ENCODE data around the gene RASGRF2. TPM values are rescaled to one million over a fixed set of nuclear protein-coding genes. Genes with fewer than 3 reads are reported as not detected.

Gene RASGRF2
- total RNA-seq, 1 donor from 2014 or later: 0.05 TPM

GRCh38 chr5:81167544-81167943 is 207.4 kb downstream of the RASGRF2 start:
- H3K27ac Mint-ChIP-seq (ENCODE audit: unreplicated experiment): no peak overlapping the region
- TF ChIP-seq CTCF (IDR thresholded peaks at IDR 0.05): no peak
- H3K4me1 Mint-ChIP-seq (ENCODE audit: unreplicated experiment): peaks cover 23% of the 10 kb centered on the region
- H3K36me3 Mint-ChIP-seq (ENCODE audit: unreplicated experiment): no peaks in the 10 kb centered on the region
- H3K9me3 Mint-ChIP-seq (ENCODE audit: unreplicated experiment): no peaks in the 10 kb centered on the region
- DNase-seq (ENCODE audit: extremely low spot score, unreplicated experiment): no peak
- peaks cover 18% of the 10 kb centered on the region for H3K27me3 Mint-ChIP-seq (ENCODE audit: unreplicated experiment)
- H3K4me3 Mint-ChIP-seq (ENCODE audit: unreplicated experiment): no peak overlapping the region

GRCh38 chr5:81169924-81170323 is 209.8 kb downstream of the RASGRF2 start:
- Mint-ChIP-seq H3K4me3 (ENCODE audit: unreplicated experiment) (no peak overlapping the region), H3K4me1 (ENCODE audit: unreplicated experiment) (peaks cover 15% of the 10 kb centered on the region), H3K27me3 (ENCODE audit: unreplicated experiment) (peaks cover 34% of the 10 kb centered on the region), H3K9me3 (ENCODE audit: unreplicated experiment) (no peaks in the 10 kb centered on the region), H3K36me3 (ENCODE audit: unreplicated experiment) (no peaks in the 10 kb centered on the region), H3K27ac (ENCODE audit: unreplicated experiment) (no peak overlapping the region)
- DNase-seq (ENCODE audit: extremely low spot score, unreplicated experiment): no peak
- TF ChIP-seq CTCF (IDR thresholded peaks at IDR 0.05): no peak

- DNase-seq (ENCODE audit: extremely low spot score, unreplicated experiment): no peak
- Mint-ChIP-seq H3K4me3 (ENCODE audit: unreplicated experiment) (no peak overlapping the region), H3K27me3 (ENCODE audit: unreplicated experiment) (peaks cover 39% of the 10 kb centered on the region), H3K27ac (ENCODE audit: unreplicated experiment) (no peak overlapping the region), H3K36me3 (ENCODE audit: unreplicated experiment) (no peaks in the 10 kb centered on the region), H3K4me1 (ENCODE audit: unreplicated experiment) (peaks cover 6% of the 10 kb centered on the region), H3K9me3 (ENCODE audit: unreplicated experiment) (no peaks in the 10 kb centered on the region)
- no peak for TF ChIP-seq CTCF (IDR thresholded peaks at IDR 0.05)
These were observed 211.6 kb downstream of the RASGRF2 start for GRCh38 chr5:81171769-81172168.

GRCh38 chr5:81172710-81173109 is 212.5 kb downstream of the RASGRF2 start:
- no peaks in the 10 kb centered on the region for H3K9me3 Mint-ChIP-seq (ENCODE audit: unreplicated experiment)
- H3K36me3 Mint-ChIP-seq (ENCODE audit: unreplicated experiment): no peaks in the 10 kb centered on the region
- TF ChIP-seq CTCF (IDR thresholded peaks at IDR 0.05): no peak
- H3K27ac Mint-ChIP-seq (ENCODE audit: unreplicated experiment): no peak overlapping the region
- H3K4me1 Mint-ChIP-seq (ENCODE audit: unreplicated experiment): peaks cover 3% of the 10 kb centered on the region
- H3K27me3 Mint-ChIP-seq (ENCODE audit: unreplicated experiment): peaks cover 39% of the 10 kb centered on the region
- no peak for DNase-seq (ENCODE audit: extremely low spot score, unreplicated experiment)
- no peak overlapping the region for H3K4me3 Mint-ChIP-seq (ENCODE audit: unreplicated experiment)

GRCh38 chr5:81177061-81177460 is 216.9 kb downstream of the RASGRF2 start:
- Mint-ChIP-seq H3K4me1 (ENCODE audit: unreplicated experiment) (no peaks in the 10 kb centered on the region), H3K4me3 (ENCODE audit: unreplicated experiment) (no peak overlapping the region)

More at GRCh38 chr5:81177061-81177460, 216.9 kb downstream of the RASGRF2 start:
- no peak for DNase-seq (ENCODE audit: extremely low spot score, unreplicated experiment)
- H3K36me3 Mint-ChIP-seq (ENCODE audit: unreplicated experiment): no peaks in the 10 kb centered on the region
- H3K9me3 Mint-ChIP-seq (ENCODE audit: unreplicated experiment): no peaks in the 10 kb centered on the region
- H3K27me3 Mint-ChIP-seq (ENCODE audit: unreplicated experiment): peaks cover 29% of the 10 kb centered on the region
- TF ChIP-seq CTCF (IDR thresholded peaks at IDR 0.05): no peak
- no peak overlapping the region for H3K27ac Mint-ChIP-seq (ENCODE audit: unreplicated experiment)

Measured in osteocyte (in vitro differentiated cells).